HG03280 (cell line): ENCODE measurements around the gene PNKP.

Source experiments
- ATAC-seq: cut with Tn5 transposase; IDR thresholded peaks from one replicate; pipeline ENCODE4 v1.9.1; 2021; ENCODE audit warnings: mild to moderate bottlenecking, moderate library complexity; ENCODE audit not compliant: unreplicated experiment

Gene PNKP

GRCh38 chr19:49847731-49848696 lies 19.4 kb downstream of the PNKP start:
- ATAC-seq, result no peak

- no peak for ATAC-seq
Measured at GRCh38 chr19:49846408-49846807, 21.0 kb downstream of the PNKP start.

- ATAC-seq, result no peak
Measured at GRCh38 chr19:49845414-49845813, 22.0 kb downstream of the PNKP start.

GRCh38 chr19:49844138-49845095 lies 23.0 kb downstream of the PNKP start:
- ATAC-seq, result no peak

GRCh38 chr19:49843265-49843664 lies 24.1 kb downstream of the PNKP start:
- no peak for ATAC-seq

GRCh38 chr19:49840736-49841249 lies 26.6 kb downstream of the PNKP start:
- ATAC-seq, result no peak

GRCh38 chr19:49840321-49840720 lies 27.1 kb downstream of the PNKP start:
- no peak for ATAC-seq

GRCh38 chr19:49839713-49840112 lies 27.7 kb downstream of the PNKP start:
- no peak for ATAC-seq

GRCh38 chr19:49838885-49839588 lies 28.3 kb downstream of the PNKP start:
- no peak for ATAC-seq

- ATAC-seq, result no peak
Measured at GRCh38 chr19:49837425-49837824, 30.0 kb downstream of the PNKP start.

- ATAC-seq, result no peak
Measured at GRCh38 chr19:49837009-49837310, 30.4 kb downstream of the PNKP start.

- no peak for ATAC-seq
Measured at GRCh38 chr19:49836176-49837008, 31.0 kb downstream of the PNKP start.

- ATAC-seq, result no peak
Measured at GRCh38 chr19:49835562-49835961, 31.8 kb downstream of the PNKP start.

GRCh38 chr19:49833599-49833998 lies 33.8 kb downstream of the PNKP start:
- ATAC-seq, result no peak

GRCh38 chr19:49832556-49832955 lies 34.8 kb downstream of the PNKP start:
- ATAC-seq, result no peak

GRCh38 chr19:49831592-49831991 lies 35.8 kb downstream of the PNKP start:
- no peak for ATAC-seq

- ATAC-seq, result no peak
Measured at GRCh38 chr19:49830766-49831165, 36.6 kb downstream of the PNKP start.

GRCh38 chr19:49829721-49830120 lies 37.7 kb downstream of the PNKP start:
- ATAC-seq, result no peak

GRCh38 chr19:49829200-49829599 lies 38.2 kb downstream of the PNKP start:
- ATAC-seq, result no peak

GRCh38 chr19:49827034-49827433 lies 40.3 kb downstream of the PNKP start:
- no peak for ATAC-seq
